K562 (cell line): ENCODE data around the gene PAIP1. TPM values are rescaled to one million over a fixed set of nuclear protein-coding genes. Genes with fewer than 3 reads are reported as not detected.

Experiments
- ATAC-seq: fragments of 200-7000 bp; cut with Tn5 transposase; 3 replicates; pipeline ENCODE4 v1.9.1; 2020; ENCODE audit warnings: moderate library complexity
- BruUV-seq: library from RNA; stranded (reverse); fragments of 400-500 nt; replicated peaks from 2 replicates; lab custom pipeline; 2021; lab: Mats Ljungman, UMichigan
- CTCF ChIA-PET: fragments of 300-600 bp; formaldehyde crosslinking; extraction: SDS; loops from one replicate; lab custom pipeline; 2021; ENCODE audit warnings: low intra/inter-chr PET ratio; lab: Yijun Ruan, JAX
- POLR2A ChIA-PET: fragments of 300-600, 350-650 bp; sonication (Branson Sonifier 250); formaldehyde crosslinking; extraction: SDS; loops from one replicate; lab custom pipeline; 2021; ENCODE audit warnings: antibody characterized with exemption, inconsistent platforms; lab: Yijun Ruan, JAX
- DNase-seq, 4 experiments: peaks; one replicate each; pipeline versions ENCODE4 v3.0.0 to v3.0.0-alpha.2; 2011 to 2018; ENCODE audit warnings: low spot score in 3 of 4, mixed read lengths in 3 of 4; ENCODE audit errors: extremely low read depth in 1 of 4
- FAIRE-seq: peaks from 2 replicates; lab custom pipeline; 2011; peaks lifted over from hg19 to GRCh38; lab: Jason Lieb, UNC
- H2AFZ ChIP-seq: 2 replicates; pipeline ENCODE4 v1.6.0; 2011; ENCODE audit warnings: low read depth, low read length, control low read depth, inconsistent platforms
- H3K27ac ChIP-seq: fragments of 200-600 bp; 3 replicates; pipeline ENCODE4 v1.8.0; 2011; ENCODE audit warnings: low read depth, mild to moderate bottlenecking, control low read depth, inconsistent platforms, low read length, moderate library complexity, mixed read lengths; ENCODE audit errors: extremely low read depth
- H3K27me3 ChIP-seq, 2 experiments: fragments of 300-600 bp in 1 of 2; 2 replicates in 1 of 2; 3 replicates in 1 of 2; pipeline versions ENCODE4 v1.6.0 to v1.8.0; 2011; ENCODE audit warnings: inconsistent platforms in 2 of 2, low read length in 2 of 2, mild to moderate bottlenecking in 1 of 2, mixed read lengths in 1 of 2, moderate library complexity in 1 of 2; ENCODE audit not compliant: control insufficient read depth in 2 of 2, insufficient read depth in 2 of 2
- H3K36me3 ChIP-seq: fragments of 300-600 bp; 3 replicates; pipeline ENCODE4 v1.8.0; 2011; ENCODE audit warnings: mild to moderate bottlenecking, low read length, inconsistent platforms; ENCODE audit not compliant: control insufficient read depth, insufficient read depth
- H3K4me1 ChIP-seq, 2 experiments: fragments of 200-600 bp in 1 of 2; replicated peaks in 1 of 2; 2 replicates in 1 of 2; 3 replicates in 1 of 2; pipeline versions ENCODE4 v1.5.1 to v1.8.0; 2011; ENCODE audit warnings: inconsistent platforms in 2 of 2, low read length in 2 of 2, mild to moderate bottlenecking in 1 of 2, mixed read lengths in 1 of 2, moderate library complexity in 1 of 2; ENCODE audit not compliant: control insufficient read depth in 2 of 2, insufficient read depth in 2 of 2
- H3K4me2 ChIP-seq: 2 replicates; pipeline ENCODE4 v1.6.1; 2011; ENCODE audit warnings: low read length, control low read depth, inconsistent platforms, mixed read lengths; ENCODE audit not compliant: insufficient read depth
- H3K4me3 ChIP-seq: fragments of 200-600 bp; sonication (generic), shearing (Covaris generic); 2 replicates; pipeline ENCODE4 v1.5.1; 2016; ENCODE audit warnings: control low read depth, inconsistent platforms
- H3K79me2 ChIP-seq: fragments of 200-600 bp; 3 replicates; pipeline ENCODE4 v1.8.0; 2011; ENCODE audit warnings: low read length, inconsistent platforms; ENCODE audit not compliant: control insufficient read depth, insufficient read depth
- H3K9ac ChIP-seq, 2 experiments: 2 replicates each; pipeline versions ENCODE4 v1.6.0 to v1.6.1; 2011; ENCODE audit warnings: low read depth in 2 of 2, low read length in 2 of 2, control low read depth in 1 of 2, inconsistent platforms in 1 of 2, mild to moderate bottlenecking in 1 of 2, mixed read lengths in 1 of 2; ENCODE audit not compliant: insufficient read depth in 1 of 2
- H3K9me1 ChIP-seq: one replicate; pipeline ENCODE4 v1.6.0; 2011; ENCODE audit warnings: inconsistent platforms, mild to moderate bottlenecking, low read length, moderate library complexity; ENCODE audit not compliant: control insufficient read depth, insufficient read depth
- H3K9me3 ChIP-seq: replicated peaks from 2 replicates; pipeline ENCODE4 v1.5.1; 2011; ENCODE audit warnings: low read depth, low read length, inconsistent platforms; ENCODE audit not compliant: control insufficient read depth, insufficient read depth
- H4K20me1 ChIP-seq: replicated peaks from 2 replicates; pipeline ENCODE4 v1.6.1; 2011; ENCODE audit warnings: low read length, inconsistent platforms, mixed read lengths; ENCODE audit not compliant: control insufficient read depth, insufficient read depth
- BRCA1 ChIP-seq, 2 experiments: fragments of 450-650 bp in 1 of 2; sonication (generic) in 1 of 2; formaldehyde crosslinking in 1 of 2; IDR thresholded peaks; 2 replicates each; pipeline versions ENCODE4 v1.5.0 to v1.6.1; 2017 to 2020; ENCODE audit warnings: mild to moderate bottlenecking in 1 of 2, missing genetic modification reagents in 1 of 2
- CEBPB ChIP-seq: fragments of 450-650 bp; IDR thresholded peaks from 2 replicates; pipeline ENCODE4 v1.6.1; 2016; ENCODE audit warnings: missing genetic modification characterization, missing compliant biosample characterization
- KLF1 ChIP-seq: fragments of 450-650 bp; IDR thresholded peaks from 2 replicates; pipeline ENCODE4 v1.6.1; 2016; ENCODE audit warnings: missing genetic modification characterization, missing compliant biosample characterization
- PML ChIP-seq: IDR thresholded peaks from 2 replicates; pipeline ENCODE4 v1.6.1; 2012; ENCODE audit warnings: low read length, inconsistent platforms
- SRSF1 ChIP-seq: fragments of 200-400 bp; formaldehyde crosslinking; IDR thresholded peaks from 2 replicates; pipeline ENCODE4 v1.6.1; 2017; ENCODE audit warnings: mild to moderate bottlenecking, low read depth, low read length, moderate library complexity
- TSHZ1 ChIP-seq: fragments of 250-450 bp; sonication (Bioruptor Pico); IDR thresholded peaks from 2 replicates; pipeline ENCODE4 v1.4.0; 2020; ENCODE audit warnings: mild to moderate bottlenecking, moderate library complexity
- ZNF407 ChIP-seq: fragments of 450-650 bp; IDR thresholded peaks from 2 replicates; pipeline ENCODE4 v1.6.1; 2016; ENCODE audit warnings: low read depth
- ZNF778 ChIP-seq: fragments of 450-650 bp; formaldehyde crosslinking; IDR thresholded peaks from 2 replicates; pipeline ENCODE4 v1.4.0; 2020; ENCODE audit warnings: mild to moderate bottlenecking, moderate library complexity
- in situ Hi-C: fragments of 300-500 bp; cut with MboI; formaldehyde crosslinking; loops from 4 replicates; pipeline ENCODE4 v1.15.0; 2018; ENCODE audit warnings: inconsistent platforms, mixed read lengths
- intact Hi-C: fragments of 100-400 bp; cut with micrococcal nuclease; formaldehyde crosslinking; loops from 2 replicates; pipeline ENCODE4 v1.14.2; 2022
- polyA plus RNA-seq, 8 experiments: library from polyadenylated mRNA; depleted of rRNA in 4 of 8; stranded (reverse) in 5 of 8; unstranded in 3 of 8; fragments of >200 nt; fragmentation: Nextera tagmentation in 2 of 8; fragmentation: Illumina TruSeq in 1 of 8; extraction: Ambion mirVana in 2 of 8; extraction: Trizol in 1 of 8; gene quantifications; 2 replicates each; pipeline versions ENCODE4 v1.2.1 to v1.2.3, GENCODE V29; 2011 to 2014; ENCODE audit warnings: inconsistent platforms in 1 of 8, missing spikeins in 1 of 8
- total RNA-seq, 7 experiments: library from RNA; depleted of rRNA in 6 of 7; stranded (reverse); fragments of >200 nt in 6 of 7; fragmentation: Illumina TruSeq in 2 of 7; extraction: Trizol in 2 of 7; gene quantifications; 2 replicates each; pipeline versions ENCODE4 v1.2.1 to v1.2.3, GENCODE V29; 2011 to 2021; ENCODE audit warnings: low replicate concordance in 1 of 7
- TF ChIP-seq, protein P1 (sequence below): fragments of 450-650 bp; formaldehyde crosslinking; IDR thresholded peaks from 2 replicates; pipeline ENCODE4 v1.4.0; 2020; ENCODE audit warnings: mild to moderate bottlenecking, moderate library complexity

The PAIP1 gene
- total and polyA plus RNA-seq, 9 of the 15 experiments (the other 6 are each of a cell fraction or from before 2014, with no cell fraction given), result 51.7 to 181 (median 102) TPM

- Histone ChIP-seq H4K20me1 (no peaks in the 10 kb centered on the region), H3K9ac (no peak overlapping the region), H3K4me1 (no peaks in the 10 kb centered on the region), H3K9me3 (no peaks in the 10 kb centered on the region), H3K27ac (no peak overlapping the region), H3K9me1 (no peaks in the 10 kb centered on the region), H3K36me3 (peaks cover 97% of the 10 kb centered on the region), H3K4me3 (no peak overlapping the region), H3K4me2 (no peak overlapping the region), H2AFZ (no peak overlapping the region), H3K27me3 (no peaks in the 10 kb centered on the region), H3K79me2 (peaks cover 14% of the 10 kb centered on the region; the same call in 2 of the 3 replicates)
- no TSS peak for BruUV-seq
- TF ChIP-seq ZNF778 (CRISPR knock-in tag) (no peak), PML (no peak), SRSF1 (no peak), ZNF407 (no peak), TSHZ1 (CRISPR knock-in tag) (no peak), BRCA1 (IDR thresholded peaks at IDR 0.05) (no peak), BRCA1 (CRISPR knock-in tag; IDR thresholded peaks at IDR 0.05) (no peak), CEBPB (tag) (no peak), KLF1 (tag) (no peak)
- TF ChIP-seq, protein P1, sequence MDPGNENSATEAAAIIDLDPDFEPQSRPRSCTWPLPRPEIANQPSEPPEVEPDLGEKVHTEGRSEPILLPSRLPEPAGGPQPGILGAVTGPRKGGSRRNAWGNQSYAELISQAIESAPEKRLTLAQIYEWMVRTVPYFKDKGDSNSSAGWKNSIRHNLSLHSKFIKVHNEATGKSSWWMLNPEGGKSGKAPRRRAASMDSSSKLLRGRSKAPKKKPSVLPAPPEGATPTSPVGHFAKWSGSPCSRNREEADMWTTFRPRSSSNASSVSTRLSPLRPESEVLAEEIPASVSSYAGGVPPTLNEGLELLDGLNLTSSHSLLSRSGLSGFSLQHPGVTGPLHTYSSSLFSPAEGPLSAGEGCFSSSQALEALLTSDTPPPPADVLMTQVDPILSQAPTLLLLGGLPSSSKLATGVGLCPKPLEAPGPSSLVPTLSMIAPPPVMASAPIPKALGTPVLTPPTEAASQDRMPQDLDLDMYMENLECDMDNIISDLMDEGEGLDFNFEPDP (CRISPR knock-in tag), result no peak
- CTCF ChIA-PET, result no interaction called here
- POLR2A ChIA-PET, result interaction anchor here (0.8 to 1.8 kb wide), 6 partner anchors 10 to 58 kb away, joined by 3 to 8 read pairs (median 3); no protein-coding TSS in a partner anchor
- DNase-seq (no peak), FAIRE-seq (no peak), ATAC-seq (no peak)
- intact Hi-C loops, result no loop called here
- in situ Hi-C loops, result no loop called here
Measured at GRCh38 chr5:43543434-43543833, 13.4 kb downstream of the PAIP1 start.
